HTR-8/SVneo (cell line): Measurements from ENCODE around the gene CADM1.

ENCODE experiments used
- DNase-seq: peaks from one replicate; pipeline ENCODE4 v3.0.0; 2011; ENCODE audit warnings: low spot score, mixed read lengths; ENCODE audit not compliant: insufficient read length
- FAIRE-seq: peaks from 2 replicates; lab custom pipeline; 2011; peaks lifted over from hg19 to GRCh38; lab: Jason Lieb, UNC

The CADM1 gene

DNA sequence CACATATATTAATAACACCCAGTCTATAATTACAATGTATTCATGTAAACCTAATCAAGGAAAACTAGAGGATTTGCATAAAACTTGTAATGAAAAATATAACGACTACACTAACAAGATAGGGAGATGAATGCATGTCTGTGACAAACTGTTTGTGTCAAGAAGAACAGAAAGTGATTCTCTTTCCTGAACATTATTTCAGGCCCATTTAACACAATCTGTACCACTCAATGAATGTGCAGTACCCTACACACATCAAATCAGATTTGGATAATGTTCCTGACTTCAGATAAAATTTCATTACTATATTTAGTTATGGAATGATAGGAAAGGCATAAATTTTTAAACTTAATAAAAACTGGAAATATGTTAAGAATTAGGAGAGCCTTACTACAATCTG lies 93.1 kb downstream of the CADM1 start:
- DNase-seq: no peak
- FAIRE-seq: no peak

DNA sequence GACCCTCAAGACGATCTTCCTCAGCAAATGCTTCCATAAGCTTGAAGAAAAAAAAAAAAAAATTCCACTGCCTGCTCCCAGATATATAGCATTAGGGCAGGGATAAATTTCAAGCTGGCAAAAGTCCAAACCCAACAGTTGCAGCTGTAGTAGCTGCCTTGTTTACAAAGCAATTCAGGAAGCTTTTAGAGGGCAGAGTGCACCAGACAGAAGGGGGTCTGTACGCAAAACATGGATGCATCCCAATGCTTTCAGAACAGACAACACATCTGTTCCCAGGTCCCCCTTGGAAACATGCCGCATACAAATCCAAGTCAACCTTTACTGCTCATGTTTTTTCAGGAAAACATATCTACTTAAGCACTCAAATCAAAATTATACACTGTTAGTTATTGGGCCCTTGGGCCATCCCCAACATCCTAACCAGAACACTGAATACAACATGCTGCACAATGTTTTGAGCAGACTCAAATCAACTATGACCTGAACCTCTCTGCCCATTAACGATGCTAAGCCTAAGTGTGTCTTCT lies 94.5 kb downstream of the CADM1 start:
- FAIRE-seq: no peak
- no peak for DNase-seq

GRCh38 chr11:115409116-115409670 lies 95.0 kb downstream of the CADM1 start:
- DNase-seq (no peak), FAIRE-seq (no peak)

DNA sequence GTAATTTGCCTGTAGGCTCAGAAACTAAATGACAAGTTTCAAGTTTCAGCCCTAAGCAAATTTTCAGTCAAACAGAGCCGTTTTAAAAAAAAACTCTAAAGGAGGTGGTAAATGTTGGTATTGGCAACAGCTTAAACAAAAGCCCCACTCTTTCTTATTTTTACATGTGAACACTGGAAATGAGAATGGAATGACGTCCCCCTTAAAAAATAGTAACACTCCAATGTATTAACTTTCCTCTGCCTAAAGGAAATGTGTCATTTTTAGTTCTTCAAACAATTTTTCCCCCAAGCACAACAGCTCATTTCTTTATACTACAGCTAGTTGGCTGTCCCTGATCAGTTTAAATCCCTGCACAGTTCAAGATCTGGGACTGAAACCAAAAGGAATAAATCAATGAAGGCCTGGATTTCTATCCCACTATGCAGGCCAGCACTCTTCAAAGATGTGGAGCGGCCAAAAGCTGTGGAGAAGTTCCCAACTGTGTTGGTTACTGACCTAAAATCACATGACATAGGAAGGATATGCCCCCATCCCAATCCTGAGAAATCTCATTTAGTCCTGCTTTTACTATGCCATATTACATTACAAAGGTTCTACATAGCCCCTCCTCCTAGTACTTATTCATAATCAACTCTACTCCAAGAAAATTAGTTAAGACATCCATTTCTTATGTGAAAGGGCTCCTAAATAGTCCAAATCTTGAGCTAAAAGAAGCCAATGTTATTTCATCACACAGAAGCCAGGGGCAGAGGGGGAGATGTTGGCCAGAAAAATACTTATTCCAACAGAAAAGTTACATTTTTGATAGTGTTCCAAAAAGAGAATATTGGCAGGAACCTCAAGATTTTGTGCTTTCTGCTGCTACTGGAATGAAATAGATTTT lies 95.9 kb downstream of the CADM1 start:
- FAIRE-seq (no peak), DNase-seq (no peak)

- no peak for FAIRE-seq
Observed at GRCh38 chr11:115407496-115407895, 96.7 kb downstream of the CADM1 start.

DNA sequence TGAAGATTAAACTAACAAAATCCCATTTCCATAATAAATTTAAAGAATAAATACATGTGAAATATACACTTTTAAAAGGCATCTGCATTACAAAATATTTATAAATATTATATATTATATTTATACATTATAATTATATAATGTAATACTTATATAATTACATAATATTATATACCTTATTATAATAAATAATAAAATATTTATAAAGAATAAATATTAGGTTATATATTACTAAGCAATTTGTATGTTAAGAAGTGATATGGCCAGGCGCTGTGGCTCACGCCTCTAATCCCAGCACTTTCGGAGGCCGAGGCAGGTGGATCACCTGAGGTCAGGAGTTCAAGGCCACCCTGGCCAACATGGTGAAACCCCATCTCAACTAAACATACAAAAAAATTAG lies 97.8 kb downstream of the CADM1 start:
- no peak for FAIRE-seq
- DNase-seq: no peak

More at GRCh38 chr11:115407496-115407895, 96.7 kb downstream of the CADM1 start:
- no peak for DNase-seq

DNA sequence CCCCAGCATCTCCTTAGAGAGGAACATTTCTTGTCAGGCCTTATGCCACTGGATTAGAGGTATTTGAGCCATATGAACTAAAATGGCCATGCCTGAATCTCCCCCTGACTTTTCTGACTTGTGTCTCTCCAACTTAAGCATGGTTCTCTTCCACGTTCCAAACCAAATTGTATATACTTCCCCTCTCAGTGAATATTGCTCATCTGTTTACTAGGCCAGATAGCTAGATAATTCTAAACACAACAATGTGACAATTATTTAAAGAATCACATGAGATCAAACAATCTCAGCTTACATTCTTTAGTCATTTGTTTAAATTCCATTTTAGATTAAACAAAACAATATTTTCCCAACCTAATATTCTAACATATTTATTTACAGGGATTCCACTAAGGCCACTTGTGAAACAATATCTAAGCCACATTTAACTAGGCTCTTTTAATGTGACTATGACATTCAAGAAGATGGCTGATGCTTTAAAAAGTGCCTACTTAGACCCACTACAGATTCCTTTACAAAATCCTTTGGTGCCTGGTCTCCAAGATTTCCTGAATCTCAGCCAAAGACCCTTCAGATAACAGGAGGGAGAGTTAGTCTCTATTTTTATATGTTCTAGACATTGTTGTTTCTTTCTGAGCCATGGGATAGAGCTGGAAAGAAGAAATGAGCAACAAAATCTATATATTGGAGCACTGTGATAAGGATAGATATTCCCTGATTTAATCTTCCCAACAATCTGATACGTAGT lies 105.7 kb downstream of the CADM1 start:
- FAIRE-seq: no peak
- no peak for DNase-seq

- FAIRE-seq (no peak), DNase-seq (no peak)
Observed at GRCh38 chr11:115396533-115396932, 107.7 kb downstream of the CADM1 start.

DNA sequence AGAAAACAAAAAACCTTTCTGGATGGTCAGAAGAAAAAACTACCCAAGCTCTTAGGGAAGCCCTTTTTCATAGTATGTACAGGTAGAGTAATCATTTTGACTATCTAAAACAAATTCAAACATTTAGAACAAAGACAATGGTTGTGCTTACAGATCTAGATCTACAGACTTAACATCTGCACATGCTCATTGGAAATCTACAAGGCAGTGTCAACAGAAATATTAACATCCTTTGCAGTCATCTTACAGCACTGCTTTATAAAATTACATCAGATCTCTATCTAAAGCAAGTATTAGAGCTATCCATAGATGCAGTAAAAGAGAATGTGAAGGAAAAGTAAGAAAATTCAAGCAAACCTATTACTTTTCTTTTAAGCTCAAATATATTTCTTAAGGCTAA lies 110.3 kb downstream of the CADM1 start:
- FAIRE-seq (no peak), DNase-seq (no peak)

DNA sequence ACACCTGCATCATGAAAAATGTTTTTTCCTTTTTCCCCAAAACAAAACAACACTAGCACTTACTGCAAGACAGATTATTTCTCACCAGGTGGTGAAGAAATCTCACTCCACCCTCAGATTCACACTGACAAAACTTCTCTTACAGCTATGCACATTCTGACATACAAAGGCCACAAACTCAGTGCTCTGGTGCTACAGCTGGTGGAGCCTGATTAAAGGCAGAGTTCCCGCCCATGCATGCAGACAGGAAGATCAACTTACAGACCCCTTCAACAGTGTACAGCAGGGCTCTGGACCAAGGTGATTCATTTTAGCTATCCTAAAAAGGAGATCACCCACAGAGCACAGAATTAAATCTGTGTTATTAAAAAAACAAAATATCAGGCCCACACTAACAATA lies 112.6 kb downstream of the CADM1 start:
- FAIRE-seq: no peak
- no peak for DNase-seq

GRCh38 chr11:115391160-115391559 lies 113.1 kb downstream of the CADM1 start:
- DNase-seq (no peak), FAIRE-seq (no peak)

GRCh38 chr11:115390441-115390840 lies 113.8 kb downstream of the CADM1 start:
- FAIRE-seq: no peak
- DNase-seq: no peak

- FAIRE-seq: no peak
- DNase-seq: no peak
Observed at GRCh38 chr11:115389790-115390189, 114.4 kb downstream of the CADM1 start.

- DNase-seq (no peak), FAIRE-seq (no peak)
Observed at GRCh38 chr11:115385226-115385625, 119.0 kb downstream of the CADM1 start.

- no peak for DNase-seq
- no peak for FAIRE-seq
Observed at GRCh38 chr11:115384236-115384635, 120.0 kb downstream of the CADM1 start.

DNA sequence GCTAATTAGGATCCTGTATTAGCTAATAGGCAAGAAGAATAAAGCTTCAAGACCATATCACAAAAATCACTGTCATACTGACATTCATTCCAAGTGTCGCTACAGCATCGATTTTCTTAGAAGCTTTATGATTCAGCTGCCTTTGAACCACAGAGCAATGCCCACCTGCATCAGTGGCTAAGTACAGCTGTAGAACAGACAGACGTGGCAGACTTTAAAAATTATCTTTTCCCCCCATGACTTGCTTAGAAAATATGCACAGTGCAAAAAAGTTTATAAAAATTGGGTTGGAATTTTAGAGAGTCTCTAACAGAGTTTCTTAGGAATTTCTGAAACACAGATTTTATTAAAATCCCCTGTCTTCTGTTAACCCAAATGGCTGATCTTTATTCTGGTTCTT lies 120.8 kb downstream of the CADM1 start:
- DNase-seq (no peak), FAIRE-seq (no peak)

- DNase-seq (no peak), FAIRE-seq (no peak)
Observed at GRCh38 chr11:115379528-115379927, 124.7 kb downstream of the CADM1 start.

GRCh38 chr11:115378557-115378956 lies 125.7 kb downstream of the CADM1 start:
- FAIRE-seq (no peak), DNase-seq (no peak)

DNA sequence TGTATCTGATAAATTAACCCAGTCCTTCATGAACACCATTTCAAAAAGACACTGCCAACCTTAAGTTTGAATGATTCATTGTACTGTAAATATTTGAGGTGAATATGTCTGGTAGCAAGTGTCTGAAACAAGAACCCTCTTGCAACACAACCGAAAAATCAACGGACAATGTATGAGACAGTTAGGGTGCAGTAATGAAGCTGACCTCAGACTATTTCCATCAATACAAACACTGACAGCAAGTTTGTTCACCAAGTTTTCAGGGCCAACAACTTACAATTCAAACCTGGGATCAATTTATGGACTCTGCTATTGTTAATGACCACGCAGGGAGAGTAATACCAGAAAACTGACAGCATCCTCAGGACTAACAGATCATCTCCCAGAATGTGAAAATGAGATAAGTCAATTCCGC lies 126.3 kb downstream of the CADM1 start:
- DNase-seq (no peak), FAIRE-seq (no peak)

GRCh38 chr11:115368616-115369015 lies 135.6 kb downstream of the CADM1 start:
- no peak for FAIRE-seq
- DNase-seq: no peak

DNA sequence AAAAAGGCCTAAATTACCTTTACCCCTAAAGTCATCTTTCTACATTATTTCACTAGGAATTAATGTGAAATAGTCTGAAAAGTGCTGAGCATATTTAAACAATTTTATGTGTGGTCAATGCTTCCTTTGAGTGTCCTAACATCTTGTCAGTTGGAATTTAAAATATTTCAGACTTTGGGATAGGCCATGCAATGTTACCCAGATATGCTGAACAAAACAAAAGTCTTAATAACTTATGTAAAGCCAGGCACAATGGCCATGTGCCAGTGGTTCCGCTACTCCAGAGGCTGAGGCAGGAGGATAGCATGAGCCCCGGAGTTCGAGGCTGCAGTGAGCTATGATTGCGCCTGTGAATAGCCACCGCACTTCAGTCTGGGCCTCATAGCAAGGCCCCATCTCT lies 137.4 kb downstream of the CADM1 start:
- DNase-seq: no peak
- no peak for FAIRE-seq
